Activated CD8-positive, alpha-beta T cell treated with anti-CD3 and anti-CD28 coated beads for 36 hours (primary cell): ENCODE data around the gene RNF212. TPM values are rescaled to one million over a fixed set of nuclear protein-coding genes. Genes with fewer than 3 reads are reported as not detected.

Experiments used
- ATAC-seq: fragments of 200-7000 bp; cut with Tn5 transposase; one replicate; pipeline ENCODE4 v1.10.0; 2021; ENCODE audit warnings: mild to moderate bottlenecking, moderate library complexity
- CTCF ChIA-PET: fragments of 350-600 bp; sonication (Branson Sonifier 250); formaldehyde crosslinking; loops from one replicate; lab custom pipeline; 2021; ENCODE audit warnings: antibody characterized with exemption; lab: Charles Lee
- POLR2A ChIA-PET: fragments of 350-600 bp; sonication (Branson Sonifier 250); formaldehyde crosslinking; loops from one replicate; lab custom pipeline; 2021; ENCODE audit warnings: antibody characterized with exemption; lab: Charles Lee
- DNase-seq: peaks from one replicate; pipeline ENCODE4 v3.0.0-alpha.2; 2020
- H3K27ac Mint-ChIP-seq: one replicate; pipeline ENCODE4 v1.8.0; 2021; ENCODE audit warnings: mild to moderate bottlenecking, mixed read lengths
- H3K27me3 Mint-ChIP-seq: one replicate; pipeline ENCODE4 v1.8.0; 2021; ENCODE audit warnings: mixed read lengths
- H3K36me3 Mint-ChIP-seq: one replicate; pipeline ENCODE4 v1.8.0; 2021; ENCODE audit warnings: low read depth, mixed read lengths
- H3K4me1 Mint-ChIP-seq: one replicate; pipeline ENCODE4 v1.8.0; 2021; ENCODE audit warnings: low read depth, mixed read lengths
- H3K4me3 Mint-ChIP-seq: one replicate; pipeline ENCODE4 v1.8.0; 2021; ENCODE audit warnings: mild to moderate bottlenecking, moderate library complexity, mixed read lengths
- H3K9me3 Mint-ChIP-seq: one replicate; pipeline ENCODE4 v1.8.0; 2021; ENCODE audit warnings: mixed read lengths
- CTCF ChIP-seq: fragments of 200-600 bp; IDR thresholded peaks from one replicate; pipeline ENCODE4 v1.8.0; 2022; ENCODE audit warnings: antibody characterized with exemption, mild to moderate bottlenecking
- intact Hi-C: fragments of 100-400 bp; cut with micrococcal nuclease; formaldehyde crosslinking; loops from one replicate; pipeline ENCODE4 v1.10.0; 2022
- total RNA-seq, 2 experiments: library from RNA; stranded (reverse); gene quantifications; one replicate each; pipeline ENCODE4 v1.2.3, GENCODE V29; 2021

The RNF212 gene
- total RNA-seq, 2 experiments from 2014 or later, result 3.0 to 3.3 TPM

DNA sequence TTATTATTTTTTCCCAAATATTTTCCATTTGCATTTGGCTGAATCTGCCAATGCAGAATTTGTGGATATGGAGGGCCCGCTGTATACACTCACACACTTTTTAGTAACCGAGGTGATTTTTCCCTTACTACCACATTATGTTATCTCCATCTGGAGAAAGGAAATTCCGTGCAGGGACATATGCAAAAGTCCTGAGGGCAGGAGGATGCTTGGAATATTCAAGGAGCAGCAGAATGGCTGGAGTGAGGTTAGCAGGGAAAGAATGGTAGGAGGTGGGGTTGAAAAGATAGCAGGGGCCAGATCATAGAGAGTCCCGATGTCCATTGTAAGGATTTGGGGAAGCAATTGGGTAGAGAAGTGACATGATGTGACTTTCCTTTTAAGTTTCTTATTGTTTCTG, 11.5 kb upstream of the RNF212 start:
- Mint-ChIP-seq H3K27ac (no peak overlapping the region), H3K4me1 (no peaks in the 10 kb centered on the region), H3K36me3 (no peaks in the 10 kb centered on the region), H3K4me3 (no peak overlapping the region), H3K27me3 (peaks cover 6% of the 10 kb centered on the region), H3K9me3 (no peaks in the 10 kb centered on the region)
- TF ChIP-seq CTCF, result no peak
- DNase-seq (no peak), ATAC-seq (no peak)
- intact Hi-C loops, result no loop called here
- ChIA-PET POLR2A (no interaction called here), CTCF (no interaction called here)

DNA sequence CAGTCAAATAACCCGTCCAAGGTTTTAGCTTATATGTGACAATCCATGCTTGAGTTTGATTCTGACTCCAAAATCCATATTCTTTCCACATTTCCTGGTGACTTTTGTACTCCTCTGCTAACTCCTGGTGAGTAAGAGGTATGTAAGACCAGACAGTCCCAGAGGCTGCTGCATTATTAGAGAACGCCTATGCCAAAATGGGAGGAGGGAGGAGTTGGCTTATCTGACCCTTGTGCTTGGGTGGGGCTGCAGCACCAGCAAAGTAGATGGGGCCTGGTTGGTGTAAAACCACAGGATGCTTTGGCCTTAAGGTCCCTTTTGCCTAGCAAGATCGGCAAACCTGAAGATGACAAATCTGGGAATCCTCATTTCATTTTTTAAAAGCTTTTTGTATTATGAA, 9.1 kb upstream of the RNF212 start:
- no peaks in the 10 kb centered on the region for H3K36me3 Mint-ChIP-seq
- no peaks in the 10 kb centered on the region for H3K9me3 Mint-ChIP-seq
- H3K4me1 Mint-ChIP-seq, result peaks cover 2% of the 10 kb centered on the region
- peaks cover 6% of the 10 kb centered on the region for H3K27me3 Mint-ChIP-seq
- CTCF ChIA-PET, result interaction anchor here (1.5 to 2.0 kb wide), 3 partner anchors 9 to 230 kb away, joined by 4 to 16 read pairs (median 6); no protein-coding TSS in a partner anchor
- no peak overlapping the region for H3K27ac Mint-ChIP-seq
- DNase-seq (no peak), ATAC-seq (no peak)
- H3K4me3 Mint-ChIP-seq, result no peak overlapping the region
- intact Hi-C loops, result no loop called here
- POLR2A ChIA-PET, result interaction anchor here (1.0 kb wide), 1 partner anchor 213 kb away, joined by 3 read pairs; no protein-coding TSS in a partner anchor
- no peak for TF ChIP-seq CTCF

- Mint-ChIP-seq H3K4me1 (peaks cover 2% of the 10 kb centered on the region), H3K36me3 (no peaks in the 10 kb centered on the region), H3K27ac (no peak overlapping the region), H3K9me3 (no peaks in the 10 kb centered on the region), H3K4me3 (no peak overlapping the region), H3K27me3 (peaks cover 7% of the 10 kb centered on the region)
- intact Hi-C loops, result no loop called here
- ATAC-seq (no peak), DNase-seq (no peak)
- ChIA-PET CTCF (interaction anchor here (1.0 to 4.4 kb wide), 3 partner anchors 14 to 169 kb away, joined by 3 to 28 read pairs (median 4); no protein-coding TSS in a partner anchor), POLR2A (interaction anchor here (1.4 kb wide), 1 partner anchor 13 kb away, joined by 4 read pairs; no protein-coding TSS in a partner anchor)
- TF ChIP-seq CTCF, result no peak
Measured at GRCh38 chr4:1116838-1117237, 3.5 kb upstream of the RNF212 start.

GRCh38 chr4:1115528-1116293, 2.3 kb upstream of the RNF212 start:
- intact Hi-C loops, result no loop called here
- Mint-ChIP-seq H3K36me3 (no peaks in the 10 kb centered on the region), H3K4me1 (peaks cover 2% of the 10 kb centered on the region), H3K4me3 (no peak overlapping the region), H3K27ac (no peak overlapping the region), H3K9me3 (no peaks in the 10 kb centered on the region), H3K27me3 (peaks cover 12% of the 10 kb centered on the region)
- ATAC-seq (no peak), DNase-seq (no peak)
- CTCF ChIA-PET, result interaction anchor here (1.0 to 4.4 kb wide), 4 partner anchors 15 to 514 kb away, joined by 3 to 28 read pairs (median 5); no protein-coding TSS in a partner anchor
- POLR2A ChIA-PET, result interaction anchor here (1.4 kb wide), 1 partner anchor 14 kb away, joined by 4 read pairs; no protein-coding TSS in a partner anchor
- TF ChIP-seq CTCF, result no peak

DNA sequence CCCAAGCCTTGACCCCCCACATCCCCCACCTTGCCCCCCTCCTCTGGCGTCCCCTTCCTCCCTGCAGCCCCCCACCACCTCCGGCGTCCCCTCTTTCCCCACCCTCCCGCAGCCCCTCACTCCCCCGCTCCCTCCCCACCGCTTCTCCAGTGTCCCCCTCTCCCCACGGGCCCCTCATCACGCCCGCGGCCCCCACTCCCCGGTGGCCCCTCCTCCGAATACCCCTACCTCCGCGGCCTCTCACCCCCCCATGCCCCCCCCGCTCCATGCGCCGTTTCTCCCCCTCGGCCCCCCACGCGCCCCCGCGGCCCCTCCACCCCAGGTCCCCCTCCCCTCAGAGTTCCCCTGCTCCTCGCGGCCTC, 562 bp downstream of the RNF212 start:
- Mint-ChIP-seq H3K4me3 (no peak overlapping the region), H3K9me3 (no peaks in the 10 kb centered on the region), H3K36me3 (no peaks in the 10 kb centered on the region), H3K4me1 (no peaks in the 10 kb centered on the region), H3K27ac (no peak overlapping the region), H3K27me3 (peaks cover 20% of the 10 kb centered on the region)
- ATAC-seq (no peak), DNase-seq (no peak)
- POLR2A ChIA-PET, result no interaction called here
- CTCF ChIA-PET, result no interaction called here
- no peak for TF ChIP-seq CTCF
- intact Hi-C loops, result no loop called here
